SK-N-SH (cell line): ENCODE data around the gene SLC25A29. TPM values are rescaled to one million over a fixed set of nuclear protein-coding genes. Genes with fewer than 3 reads are reported as not detected.
"Not testable (repeated sequence)": the region's sequence is repeated elsewhere in the genome, so short reads cannot be mapped to it uniquely, and the experiment has no call there.

Experiments
- CTCF ChIA-PET: fragments of 300-600, 350-600 bp; formaldehyde crosslinking; extraction: SDS; loops from one replicate; lab custom pipeline; 2021; lab: Yijun Ruan, JAX
- POLR2A ChIA-PET: fragments of 350-600 bp; sonication (Branson Sonifier 250); formaldehyde crosslinking; extraction: SDS; loops from one replicate; lab custom pipeline; 2020; ENCODE audit warnings: antibody characterized with exemption, inconsistent platforms; lab: Yijun Ruan, JAX
- DNase-seq: peaks from one replicate; pipeline ENCODE4 v3.0.0; 2012
- H2AFZ ChIP-seq: fragments of 200-600 bp; sonication (generic); 2 replicates; pipeline ENCODE4 v1.8.1; 2016; ENCODE audit warnings: antibody characterized with exemption, mild to moderate bottlenecking, low read depth
- H3F3A ChIP-seq: fragments of 200-600 bp; sonication (generic); replicated peaks from 2 replicates; pipeline ENCODE3; 2016; ENCODE audit warnings: antibody characterized with exemption, mild to moderate bottlenecking; ENCODE audit not compliant: insufficient read depth
- H3K27ac ChIP-seq, 2 experiments: fragments of 200-500 bp in 1 of 2; fragments of 200-600 bp in 1 of 2; sonication (Bioruptor generic) in 1 of 2; sonication (generic), shearing (Covaris generic) in 1 of 2; 2 replicates each; pipeline versions ENCODE4 v1.5.1 to v1.6.1; 2014 to 2016; ENCODE audit warnings: low read depth in 2 of 2, inconsistent platforms in 1 of 2, low read length in 1 of 2, mild to moderate bottlenecking in 1 of 2, mixed read lengths in 1 of 2
- H3K27me3 ChIP-seq: fragments of 200-600 bp; sonication (generic), shearing (Covaris generic); 2 replicates; pipeline ENCODE4 v1.6.1; 2016; ENCODE audit warnings: mixed run types; ENCODE audit not compliant: insufficient read depth
- H3K36me3 ChIP-seq, 2 experiments: fragments of 200-500 bp in 1 of 2; fragments of 200-600 bp in 1 of 2; sonication (Bioruptor generic) in 1 of 2; sonication (generic) in 1 of 2; replicated peaks in 1 of 2; 2 replicates each; pipeline versions ENCODE3 to v1.5.1; 2014 to 2016; ENCODE audit warnings: low read length in 1 of 2, mild to moderate bottlenecking in 1 of 2; ENCODE audit not compliant: insufficient read depth in 2 of 2, control insufficient read depth in 1 of 2
- H3K4me1 ChIP-seq, 2 experiments: fragments of 200-500 bp in 1 of 2; fragments of 200-600 bp in 1 of 2; sonication (Bioruptor generic) in 1 of 2; sonication (generic), shearing (Covaris generic) in 1 of 2; 2 replicates each; pipeline versions ENCODE4 v1.5.1 to v1.6.1; 2014 to 2016; ENCODE audit warnings: low read depth in 1 of 2, low read length in 1 of 2, mixed run types in 1 of 2; ENCODE audit not compliant: insufficient read depth in 2 of 2, control insufficient read depth in 1 of 2
- H3K4me2 ChIP-seq: fragments of 200-600 bp; sonication (generic), shearing (Covaris generic); 2 replicates; pipeline ENCODE4 v1.6.1; 2017; ENCODE audit warnings: mixed run types
- H3K4me3 ChIP-seq, 2 experiments: fragments of 200-500 bp in 1 of 2; fragments of 200-600 bp in 1 of 2; sonication (Bioruptor generic) in 1 of 2; sonication (generic), shearing (Covaris generic) in 1 of 2; 2 replicates each; pipeline versions ENCODE4 v1.5.1 to v1.8.1; 2014 to 2016; ENCODE audit warnings: low read depth in 2 of 2, inconsistent platforms in 1 of 2, low read length in 1 of 2, mild to moderate bottlenecking in 1 of 2, mixed read lengths in 1 of 2, moderate library complexity in 1 of 2
- H3K79me2 ChIP-seq: fragments of 200-600 bp; sonication (generic); 2 replicates; pipeline ENCODE4 v1.8.1; 2017; ENCODE audit warnings: mild to moderate bottlenecking; ENCODE audit not compliant: insufficient read depth
- H3K9ac ChIP-seq: fragments of 200-600 bp; sonication (generic); 2 replicates; pipeline ENCODE4 v1.6.1; 2017; ENCODE audit warnings: mixed run types
- H3K9me2 ChIP-seq: fragments of 200-600 bp; sonication (generic); 2 replicates; pipeline ENCODE4 v1.6.1; 2017; ENCODE audit warnings: mixed run types
- H3K9me3 ChIP-seq: fragments of 200-600 bp; sonication (generic); 2 replicates; pipeline ENCODE4 v1.6.1; 2017; ENCODE audit warnings: mixed run types, mild to moderate bottlenecking, moderate library complexity
- H4K20me1 ChIP-seq: fragments of 200-600 bp; sonication (generic); 2 replicates; pipeline ENCODE4 v1.6.1; 2017; ENCODE audit warnings: mild to moderate bottlenecking, mixed run types; ENCODE audit not compliant: insufficient read depth
- CHD2 ChIP-seq: fragments of 150-350 bp; IDR thresholded peaks from 2 replicates; pipeline ENCODE4 v1.6.1; 2018; ENCODE audit warnings: low read length; ENCODE audit not compliant: partially characterized antibody
- CTCF ChIP-seq: fragments of 200-600 bp; sonication (generic); IDR thresholded peaks from 2 replicates; pipeline ENCODE4 v1.6.1; 2017; ENCODE audit warnings: antibody characterized with exemption, mild to moderate bottlenecking, moderate library complexity
- ELF1 ChIP-seq: IDR thresholded peaks from 2 replicates; pipeline ENCODE4 v1.4.0; 2012
- EZH2phosphoT487 ChIP-seq: fragments of 200-600 bp; sonication (generic); IDR thresholded peaks from 2 replicates; pipeline ENCODE4 v1.6.1; 2017; ENCODE audit warnings: low read depth, mixed run types, mild to moderate bottlenecking, antibody characterized with exemption, moderate library complexity, borderline replicate concordance
- FOSL2 ChIP-seq: IDR thresholded peaks from 2 replicates; pipeline ENCODE4 v1.4.0; 2012; ENCODE audit warnings: low read depth, mild to moderate bottlenecking, moderate library complexity, borderline replicate concordance
- FOXJ3 ChIP-seq: sonication (generic); formaldehyde crosslinking; IDR thresholded peaks from 2 replicates; pipeline ENCODE4 v1.5.1; 2020; ENCODE audit warnings: mild to moderate bottlenecking, missing genetic modification reagents
- FOXM1 ChIP-seq: IDR thresholded peaks from 2 replicates; pipeline ENCODE4 v1.4.0; 2012; ENCODE audit warnings: low read depth, mild to moderate bottlenecking
- GATA2 ChIP-seq: sonication (generic); formaldehyde crosslinking; IDR thresholded peaks from 2 replicates; pipeline ENCODE4 v1.5.0; 2020; ENCODE audit warnings: mild to moderate bottlenecking, missing genetic modification reagents
- MAX ChIP-seq: IDR thresholded peaks from 2 replicates; pipeline ENCODE4 v1.4.0; 2012; ENCODE audit warnings: low read depth
- NRF1 ChIP-seq: IDR thresholded peaks from 2 replicates; pipeline ENCODE4 v1.6.1; 2012; ENCODE audit warnings: low read depth, mild to moderate bottlenecking, low read length
- POLR2AphosphoS5 ChIP-seq: IDR thresholded peaks from 2 replicates; pipeline ENCODE4 v1.6.1; 2012; ENCODE audit warnings: low read depth, low read length
- RAD21 ChIP-seq: IDR thresholded peaks from 2 replicates; pipeline ENCODE4 v1.6.1; 2012; ENCODE audit warnings: mild to moderate bottlenecking, low read length
- SMC3 ChIP-seq: IDR thresholded peaks from 2 replicates; pipeline ENCODE4 v1.6.1; 2012; ENCODE audit warnings: low read depth, low read length, improper control_type of control experiment
- TEAD4 ChIP-seq: IDR thresholded peaks from 2 replicates; pipeline ENCODE4 v1.4.0; 2012; ENCODE audit warnings: mild to moderate bottlenecking, borderline replicate concordance; ENCODE audit not compliant: insufficient read depth
- USF1 ChIP-seq: IDR thresholded peaks from 2 replicates; pipeline ENCODE4 v1.4.0; 2012; ENCODE audit warnings: low read depth, borderline replicate concordance
- USF2 ChIP-seq: fragments of 150-350 bp; IDR thresholded peaks from 2 replicates; pipeline ENCODE4 v1.6.1; 2017; ENCODE audit warnings: antibody characterized with exemption, low read length, low read depth, borderline replicate concordance
- ZBTB33 ChIP-seq: IDR thresholded peaks from 2 replicates; pipeline ENCODE4 v1.4.0; 2012; ENCODE audit warnings: low read depth, borderline replicate concordance
- WGBS: methylation state at CpG from one replicate; pipeline ENCODE4 v1.1.6; 2017; ENCODE audit warnings: low lambda C conversion rate; 5-methylcytosine and 5-hydroxymethylcytosine counted together
- polyA plus RNA-seq, 3 experiments: library from polyadenylated mRNA; depleted of rRNA; stranded (reverse); fragments of >200 nt; gene quantifications; 2 replicates each; pipeline ENCODE4 v1.2.3, GENCODE V29; 2012

SLC25A29 gene
- polyA plus RNA-seq, 1 of the 3 experiments (the other 2 are of a cell fraction): 66.9 TPM

GRCh38 chr14:100344657-100345056, 38.4 kb upstream of the SLC25A29 start:
- 99% methylated on average over 14 of the region's 35 CpGs for WGBS
- H3K27ac ChIP-seq, H3K9ac ChIP-seq, POLR2A ChIA-PET, H3K4me2 ChIP-seq, CTCF ChIA-PET, H3K4me1 ChIP-seq, H3K9me2 ChIP-seq, H3K79me2 ChIP-seq, H3K4me3 ChIP-seq, H4K20me1 ChIP-seq, H3K9me3 ChIP-seq, DNase-seq, H2AFZ ChIP-seq, H3F3A ChIP-seq, H3K27me3 ChIP-seq: not testable (repeated sequence)
- peaks cover 15 to 45% of the 10 kb centered on the region in 2 experiments for H3K36me3 ChIP-seq

- 98% methylated on average over 11 of the region's 12 CpGs for WGBS
- H3K9ac ChIP-seq, H2AFZ ChIP-seq, H3K79me2 ChIP-seq, CTCF ChIA-PET, H3K4me2 ChIP-seq, H3K9me3 ChIP-seq, DNase-seq, POLR2A ChIA-PET, H3K4me1 ChIP-seq, H3K9me2 ChIP-seq, H3K27ac ChIP-seq, H3K4me3 ChIP-seq, H3K27me3 ChIP-seq, H4K20me1 ChIP-seq, H3F3A ChIP-seq: not testable (repeated sequence)
- peaks cover 26 to 27% of the 10 kb centered on the region in 2 experiments for H3K36me3 ChIP-seq
Measured at GRCh38 chr14:100342826-100343225, 36.6 kb upstream of the SLC25A29 start.

GRCh38 chr14:100342195-100342594, 36.0 kb upstream of the SLC25A29 start:
- DNase-seq: no peak
- ChIA-PET POLR2A (no interaction called here), CTCF (no interaction called here)
- Histone ChIP-seq H3K27ac (peak overlapping the region in 1 of 2 experiments; percentile 75; a peak in 1 of 4 replicates), H3K4me2 (no peak overlapping the region), H3K27me3 (no peaks in the 10 kb centered on the region), H3K9me2 (no peaks in the 10 kb centered on the region), H2AFZ (no peak overlapping the region), H3K4me3 (no peak overlapping the region), H3K36me3 (peaks cover 25 to 26% of the 10 kb centered on the region in 2 experiments), H4K20me1 (no peaks in the 10 kb centered on the region), H3K9ac (no peak overlapping the region), H3K9me3 (no peaks in the 10 kb centered on the region), H3K4me1 (peaks cover 0 to 5% of the 10 kb centered on the region in 2 experiments; a peak in 2 of 4 replicates), H3F3A (peaks cover 3% of the 10 kb centered on the region), H3K79me2 (no peaks in the 10 kb centered on the region)
- 92% methylated on average over 5 of the region's 11 CpGs for WGBS
- no peak for TF ChIP-seq POLR2AphosphoS5
- no peak for TF ChIP-seq USF2
- no peak for TF ChIP-seq FOXM1
- no peak for TF ChIP-seq RAD21
- TF ChIP-seq GATA2 (CRISPR knock-in tag): no peak
- TF ChIP-seq TEAD4: no peak
- TF ChIP-seq CTCF: no peak
- no peak for TF ChIP-seq SMC3
- no peak for TF ChIP-seq EZH2phosphoT487
- TF ChIP-seq MAX: no peak
- TF ChIP-seq USF1: no peak
- TF ChIP-seq CHD2: no peak
- TF ChIP-seq FOXJ3 (CRISPR knock-in tag): no peak
- no peak for TF ChIP-seq ZBTB33
- no peak for TF ChIP-seq ELF1
- TF ChIP-seq FOSL2: no peak
- TF ChIP-seq NRF1: no peak
